ENCODE data around the gene MPST.

MPST gene

GRCh38 chr22:37001826-37002225, 17.7 kb upstream of the MPST start:
- no peak for DNase-seq

DNA sequence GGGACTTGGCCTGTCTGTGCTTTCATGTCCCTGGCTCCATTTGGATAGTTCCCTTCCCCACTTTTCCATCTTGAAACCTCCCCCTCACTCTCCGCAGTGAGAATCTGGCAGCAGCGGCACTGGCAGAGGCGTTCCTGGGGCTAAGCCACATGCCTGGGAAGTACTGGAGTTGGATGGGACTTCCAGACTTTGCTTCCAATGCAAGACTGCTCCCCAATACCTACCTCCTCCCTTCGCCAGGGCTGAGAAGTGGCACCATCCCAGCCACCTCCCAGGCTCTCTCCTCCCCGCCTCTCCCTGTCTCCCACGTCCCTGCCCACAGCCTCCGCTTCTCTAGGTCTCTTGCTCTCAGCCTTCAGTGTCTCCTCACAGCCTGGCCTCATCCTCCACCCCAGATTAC, 16.9 kb upstream of the MPST start:
- DNase-seq, result peak in 1 of 2 donors; percentile 40

GRCh38 chr22:37007651-37008050, 11.9 kb upstream of the MPST start:
- DNase-seq, result no peak

GRCh38 chr22:37008365-37008764, 11.2 kb upstream of the MPST start:
- no peak for DNase-seq

DNA sequence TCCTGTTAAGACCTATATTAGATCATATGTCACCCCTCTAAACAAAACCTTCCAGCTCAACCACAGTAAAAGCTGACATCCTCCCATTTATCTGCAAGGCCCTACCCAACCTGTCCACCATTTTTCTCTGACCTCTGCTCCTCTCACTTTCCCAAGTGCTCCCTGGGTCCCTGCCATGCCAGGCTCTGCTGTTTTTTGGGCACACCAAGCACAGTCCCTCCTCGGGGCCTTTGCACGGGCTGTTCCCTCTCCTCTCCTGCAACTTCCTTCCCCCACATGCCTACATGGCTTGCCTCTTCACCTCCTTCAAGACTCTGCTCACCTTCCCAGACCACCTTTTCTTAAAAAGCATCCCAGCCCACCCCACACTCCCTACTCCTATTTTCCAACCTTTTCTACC, 10.1 kb upstream of the MPST start:
- DNase-seq, result no peak

DNA sequence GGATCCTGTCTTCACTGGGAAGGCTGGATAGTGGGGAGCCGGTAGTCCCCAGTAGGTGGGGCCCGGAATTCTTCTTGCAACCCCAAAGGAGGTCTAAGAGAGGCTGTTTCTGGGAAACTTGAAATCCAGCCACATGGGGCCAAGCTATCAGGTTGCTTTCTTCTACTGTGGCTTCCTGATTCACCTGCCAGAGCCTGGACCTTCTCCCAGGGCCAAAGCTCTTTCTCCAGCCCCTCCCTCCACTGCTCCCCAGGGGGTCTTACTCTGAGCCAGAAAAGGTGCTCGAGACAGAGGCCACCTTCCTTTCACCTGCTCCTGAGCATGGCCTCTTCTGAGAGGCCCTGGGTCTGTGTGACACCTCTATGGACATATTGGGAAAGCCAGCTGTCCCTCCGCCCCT, 9.4 kb upstream of the MPST start:
- DNase-seq, result no peak

DNA sequence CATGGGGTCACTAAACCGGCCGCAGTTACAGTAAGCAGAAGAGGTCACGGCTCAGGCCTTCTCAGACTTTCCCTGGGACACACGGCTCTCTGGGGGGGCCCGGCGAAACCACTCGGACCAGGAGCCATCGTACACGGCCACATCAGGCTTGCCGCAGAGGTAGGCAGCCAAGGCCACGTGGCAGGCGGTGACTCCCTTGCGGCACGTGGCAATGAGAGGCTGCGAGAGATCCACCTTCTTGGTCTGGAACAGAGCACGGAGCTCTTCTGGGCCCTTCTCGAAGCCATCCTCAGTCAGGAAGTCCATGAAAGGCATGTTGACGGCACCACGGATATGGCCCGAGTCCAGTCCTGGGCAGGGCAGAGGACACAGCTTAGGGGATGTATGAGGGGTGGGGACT, 8.6 kb upstream of the MPST start:
- DNase-seq, result no peak

DNA sequence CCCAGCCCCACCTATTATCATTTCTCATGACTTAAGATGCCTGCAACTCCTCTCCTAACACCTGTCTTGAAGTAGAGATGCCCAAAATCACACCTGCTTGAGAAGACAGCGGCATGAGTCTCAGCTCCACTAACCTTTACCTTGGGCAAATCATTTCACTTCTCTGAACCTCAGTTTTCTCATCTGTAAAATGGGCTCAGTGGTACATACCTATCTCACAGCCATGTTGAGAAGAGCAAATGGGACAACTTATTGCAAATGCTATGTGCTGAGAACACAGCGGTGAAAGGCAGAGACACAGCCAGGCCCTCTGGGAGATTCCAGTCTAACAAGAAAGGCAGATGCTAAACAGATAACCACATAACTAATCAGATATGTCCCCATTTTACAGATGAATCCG, 8.1 kb upstream of the MPST start:
- DNase-seq, result no peak

DNA sequence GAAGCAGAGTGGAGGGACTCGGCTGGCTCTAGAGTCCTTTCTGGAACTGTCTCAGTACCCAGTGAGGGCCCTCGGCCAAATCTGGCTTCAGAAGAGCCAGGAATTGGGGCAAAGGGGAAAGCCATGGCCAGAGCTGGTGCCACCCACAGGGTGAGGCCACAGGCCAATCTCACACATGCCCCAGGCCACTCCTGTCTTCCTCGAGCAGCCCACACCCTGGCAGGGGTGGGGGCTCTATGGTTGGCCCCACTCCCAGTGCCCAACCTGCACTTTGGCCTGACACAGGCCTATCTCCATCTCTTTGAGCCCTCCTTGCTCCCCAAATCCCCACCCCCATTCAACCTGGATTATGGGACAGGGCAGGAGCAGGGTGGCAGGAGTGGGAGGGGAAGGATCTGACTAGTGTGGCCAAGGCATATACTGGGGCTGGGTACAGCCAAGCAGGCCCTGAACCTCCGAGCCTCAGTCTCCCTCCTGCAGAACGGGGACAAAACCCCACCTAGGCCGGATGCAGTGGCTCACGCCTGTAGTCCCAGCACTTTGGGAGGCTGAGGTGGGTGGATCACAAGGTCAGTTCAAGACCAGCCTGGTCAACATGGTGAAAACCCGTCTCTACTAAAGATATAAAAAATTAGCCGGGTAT, 7.2 kb upstream of the MPST start:
- DNase-seq, result peak; percentile 21 to 23

GRCh38 chr22:37012956-37013355, 6.6 kb upstream of the MPST start:
- DNase-seq, result no peak

GRCh38 chr22:37014415-37014806, 5.1 kb upstream of the MPST start:
- DNase-seq, result no peak

DNA sequence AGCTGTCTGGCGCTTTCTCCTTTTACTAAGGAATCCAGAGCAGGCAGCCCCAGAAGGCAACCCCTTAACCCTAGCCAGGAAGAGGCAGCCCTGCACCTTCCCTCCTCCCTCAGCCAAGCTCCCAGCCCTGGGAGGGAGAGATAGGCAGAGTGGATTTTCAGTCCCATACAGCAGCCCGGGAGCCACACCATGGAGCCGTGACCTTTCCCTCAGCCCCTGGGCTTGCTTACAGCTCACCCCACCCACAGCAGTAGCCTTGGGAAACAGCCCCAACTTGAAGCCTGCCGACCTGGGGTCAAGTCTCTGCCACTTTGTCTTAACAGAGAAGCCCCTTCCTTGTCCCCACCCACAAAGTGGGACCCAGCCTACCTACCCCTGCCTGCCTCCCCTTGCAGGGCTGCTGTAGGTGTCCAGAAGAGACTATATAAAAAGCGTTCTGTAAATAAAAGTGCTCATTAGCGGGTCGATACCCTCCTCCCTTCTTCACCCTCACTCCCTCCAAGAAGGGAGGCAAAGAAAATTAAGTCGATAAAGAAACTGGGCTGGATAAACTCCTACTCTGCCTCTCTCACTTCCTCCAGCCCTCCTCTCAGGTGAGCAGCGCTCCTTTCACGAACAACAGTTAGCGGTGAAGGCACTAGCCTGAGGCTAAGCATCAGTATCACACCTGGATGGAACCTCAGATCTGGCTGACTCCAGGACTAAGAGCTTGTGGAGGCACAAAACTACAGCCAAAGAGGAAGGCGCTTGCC, 4.5 kb upstream of the MPST start:
- no peak for DNase-seq

DNA sequence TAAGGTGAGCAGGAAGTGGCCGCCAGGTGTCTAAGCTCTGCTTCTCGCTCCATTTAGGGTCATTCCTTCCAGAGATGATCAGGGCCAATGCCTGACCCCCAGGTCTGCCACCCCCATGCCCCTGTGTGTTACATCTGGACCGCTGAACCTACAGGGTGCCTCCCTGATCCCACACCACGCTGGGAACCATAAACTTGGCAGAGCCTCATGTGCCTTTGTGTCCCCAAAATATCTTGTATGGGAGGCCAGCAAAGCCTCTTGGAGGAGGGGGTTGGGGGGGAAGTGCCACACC, 4.0 kb upstream of the MPST start:
- no peak for DNase-seq

DNA sequence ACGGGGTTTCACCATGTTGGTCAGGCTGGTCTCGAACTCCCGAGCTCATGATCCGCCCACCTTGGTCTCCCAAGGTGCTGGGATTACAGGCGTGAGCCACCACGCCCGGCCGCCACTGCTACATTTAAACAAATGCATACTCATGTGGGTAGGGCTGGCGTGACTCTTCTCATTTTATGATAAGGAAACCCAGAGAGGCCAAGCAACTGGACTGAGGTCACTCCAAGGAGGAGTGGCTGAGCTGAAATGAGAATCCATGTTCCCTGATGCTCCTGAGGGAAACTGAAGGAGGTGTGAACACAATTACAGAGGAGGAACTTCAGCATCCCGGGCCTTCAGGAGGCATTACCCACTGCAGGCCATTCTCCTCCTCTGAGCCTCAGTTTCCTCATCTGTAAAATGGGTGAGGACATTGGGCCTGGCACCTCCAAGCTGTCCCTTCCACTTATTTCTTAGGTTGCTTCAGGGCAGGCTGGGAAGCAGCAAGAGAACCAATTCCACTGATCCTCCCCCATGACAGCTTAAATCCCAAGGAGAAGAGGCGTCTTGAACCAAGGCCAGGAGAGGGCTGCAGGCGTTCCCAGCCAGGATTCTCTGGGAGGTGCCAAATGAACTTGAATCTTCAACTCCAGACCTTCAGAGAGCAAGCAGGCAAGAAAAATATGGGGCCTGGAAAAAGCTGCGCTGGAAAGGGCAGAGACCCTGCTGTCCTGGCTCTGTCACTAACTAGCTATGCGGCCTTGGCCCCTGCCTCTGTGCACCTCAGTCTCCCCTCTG, 3.2 kb upstream of the MPST start:
- no peak for DNase-seq

GRCh38 chr22:37017356-37017755, 2.2 kb upstream of the MPST start:
- no peak for DNase-seq

DNA sequence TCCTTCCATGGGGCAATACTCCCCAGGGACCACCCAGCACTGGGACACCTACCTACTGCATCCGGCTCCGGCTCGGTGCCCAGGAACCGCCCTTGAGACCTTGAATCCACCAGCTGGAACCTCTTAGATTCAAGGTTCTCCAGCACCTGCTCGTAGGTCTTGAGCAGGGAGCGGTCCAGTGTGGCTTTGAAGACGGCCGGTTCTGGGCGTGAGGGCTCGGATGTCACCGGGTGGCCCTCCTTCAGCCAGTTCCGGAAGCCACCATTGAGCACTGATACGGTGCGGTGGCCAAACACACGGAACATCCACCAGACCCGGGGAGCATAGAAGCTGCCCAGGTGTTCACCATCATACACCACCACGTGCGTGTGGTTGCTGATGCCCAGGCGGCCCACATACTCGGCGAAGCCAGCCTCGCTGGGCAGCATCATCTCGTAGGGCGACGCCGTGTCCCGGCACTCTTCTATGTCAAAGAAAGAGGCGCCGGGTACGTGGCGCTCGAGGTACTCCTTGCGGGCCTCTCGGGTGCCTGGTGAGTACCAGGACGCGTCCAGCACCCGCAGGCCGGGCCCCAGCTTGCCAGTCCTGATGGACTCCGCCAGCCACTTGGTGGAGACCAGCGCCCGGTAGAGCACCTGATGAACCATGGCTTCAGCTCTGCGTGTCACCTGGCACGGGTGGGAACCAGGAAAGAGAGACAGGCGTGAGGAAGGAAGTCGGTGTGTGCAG, 1.3 kb upstream of the MPST start:
- no peak for DNase-seq

- DNase-seq, result peak in 1 of 2 donors; percentile 65
These were observed 680 bp upstream of the MPST start for GRCh38 chr22:37018815-37019308.

DNA sequence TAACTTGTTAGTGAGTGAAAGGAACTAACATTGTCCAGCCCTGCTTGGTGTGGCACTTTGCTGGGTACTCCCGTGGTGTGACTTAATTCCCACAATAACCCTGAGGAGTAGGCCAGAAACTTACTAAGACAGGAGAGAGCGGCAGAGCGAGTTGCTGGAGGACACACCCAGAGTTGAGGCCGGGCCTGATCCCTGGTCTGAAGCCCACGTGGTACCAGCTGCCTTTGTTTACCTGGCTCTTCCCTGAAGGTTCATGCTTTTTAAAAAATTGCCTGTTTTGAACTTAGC, 594 bp downstream of the MPST start:
- DNase-seq, result peak in 1 of 2 donors; percentile 33

GRCh38 chr22:37021041-37021440, 1.5 kb downstream of the MPST start:
- DNase-seq, result no peak

- no peak for DNase-seq
These were observed 2.4 kb downstream of the MPST start for GRCh38 chr22:37021710-37022482.

DNA sequence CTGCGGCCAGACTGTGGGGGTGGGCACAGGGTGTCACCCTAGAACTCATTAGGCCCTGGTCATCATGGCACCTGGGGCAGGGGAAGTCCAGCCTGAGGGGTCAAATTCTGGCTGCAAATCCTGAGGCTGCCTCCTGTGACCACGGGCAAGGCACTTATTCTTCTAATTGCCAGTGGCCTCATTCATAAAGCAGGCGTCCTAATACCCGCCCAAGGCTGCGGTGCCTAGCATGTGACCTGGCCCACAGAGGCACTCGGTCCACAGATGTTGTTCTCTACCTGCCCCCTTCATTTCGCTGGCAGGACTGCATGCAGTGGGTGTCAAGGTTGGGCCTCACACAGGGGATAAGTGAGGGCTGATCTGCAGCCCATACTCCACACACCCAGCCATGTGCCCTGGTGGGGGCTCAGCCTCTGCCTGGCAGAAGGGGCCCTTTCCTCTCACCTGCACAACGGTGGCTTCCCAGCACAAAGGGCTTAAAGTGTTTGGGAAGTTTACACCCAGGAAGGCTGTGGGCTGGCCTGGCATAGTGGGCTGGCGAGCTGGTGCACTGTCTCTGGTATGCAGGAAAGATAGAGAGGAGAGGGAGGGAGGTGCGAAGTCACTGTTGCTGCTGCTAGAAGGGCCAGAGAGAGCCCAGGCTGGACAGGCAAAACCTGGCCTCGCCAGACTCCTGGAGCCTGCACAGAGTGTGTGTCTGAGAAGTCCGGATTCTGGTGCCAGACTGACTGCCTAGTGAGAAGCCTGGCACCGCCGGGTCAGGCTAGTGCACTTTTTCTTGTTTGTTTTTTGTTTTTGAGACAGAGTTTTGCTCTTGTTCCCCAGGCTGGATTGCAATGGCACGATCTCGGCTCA, 3.2 kb downstream of the MPST start:
- no peak for DNase-seq
